HEK293 (cell line): ENCODE data around the gene CD69.

ENCODE experiments used
- CTCF ChIA-PET: fragments of 350-600 bp; formaldehyde crosslinking; extraction: SDS; loops from one replicate; lab custom pipeline; 2021; ENCODE audit warnings: antibody characterized with exemption; lab: Yijun Ruan, JAX
- POLR2A ChIA-PET: fragments of 300-600 bp; formaldehyde crosslinking; extraction: SDS; loops from one replicate; lab custom pipeline; 2020; ENCODE audit warnings: antibody characterized with exemption, inconsistent platforms; lab: Yijun Ruan, JAX
- H3K27ac ChIP-seq: fragments of 200-500 bp; sonication (Bioruptor generic); 2 replicates; pipeline ENCODE4 v1.5.1; 2014; ENCODE audit warnings: low read depth, low read length, control low read depth, inconsistent platforms; ENCODE audit errors: extremely low read depth
- H3K36me3 ChIP-seq, 2 experiments: fragments of 200-500 bp in 1 of 2; sonication (Bioruptor generic) in 1 of 2; 1 replicate in 1 of 2; 2 replicates in 1 of 2; pipeline ENCODE4 v1.5.1; 2014 to 2017; ENCODE audit warnings: inconsistent platforms in 2 of 2, low read length in 2 of 2; ENCODE audit not compliant: control insufficient read depth in 2 of 2, insufficient read depth in 1 of 2
- H3K4me1 ChIP-seq: fragments of 200-500 bp; sonication (Bioruptor generic); 2 replicates; pipeline ENCODE4 v1.5.1; 2014; ENCODE audit warnings: mild to moderate bottlenecking, low read length, inconsistent platforms; ENCODE audit not compliant: control insufficient read depth, insufficient read depth
- H3K4me3 ChIP-seq: 2 replicates; pipeline ENCODE4 v1.5.1; 2011; ENCODE audit warnings: low read depth, mild to moderate bottlenecking, control low read depth, low read length, moderate library complexity
- H3K9me3 ChIP-seq: fragments of 200-500 bp; sonication (Bioruptor generic); 2 replicates; pipeline ENCODE4 v1.5.1; 2014; ENCODE audit warnings: low read depth, low read length, inconsistent platforms; ENCODE audit not compliant: control insufficient read depth, insufficient read depth
- GLIS1 ChIP-seq: fragments of 450-650 bp; formaldehyde crosslinking; IDR thresholded peaks from 2 replicates; pipeline ENCODE4 v1.5.1; 2016; ENCODE audit warnings: missing biosample characterization, missing genetic modification characterization
- IKZF3 ChIP-seq: fragments of 450-650 bp; IDR thresholded peaks from 2 replicates; pipeline ENCODE4 v1.5.0; 2018; ENCODE audit warnings: missing biosample characterization, mild to moderate bottlenecking, missing genetic modification characterization, moderate library complexity
- KLF1 ChIP-seq: fragments of 450-650 bp; formaldehyde crosslinking; IDR thresholded peaks from 2 replicates; pipeline ENCODE4 v1.5.1; 2016; ENCODE audit warnings: missing biosample characterization, missing genetic modification characterization
- KLF9 ChIP-seq: fragments of 450-650 bp; formaldehyde crosslinking; IDR thresholded peaks from 2 replicates; pipeline ENCODE4 v1.5.1; 2016; ENCODE audit warnings: missing biosample characterization, missing genetic modification characterization, low read depth
- MEIS1 ChIP-seq: sonication (generic); formaldehyde crosslinking; IDR thresholded peaks from 2 replicates; pipeline ENCODE4 v1.8.1; 2022; ENCODE audit warnings: missing genetic modification reagents, mild to moderate bottlenecking, borderline replicate concordance
- PBX3 ChIP-seq: sonication (generic); formaldehyde crosslinking; IDR thresholded peaks from 2 replicates; pipeline ENCODE4 v1.8.1; 2022; ENCODE audit warnings: mild to moderate bottlenecking, moderate library complexity, missing genetic modification reagents
- SALL2 ChIP-seq: fragments of 450-650 bp; formaldehyde crosslinking; IDR thresholded peaks from 2 replicates; pipeline ENCODE4 v1.5.0; 2017; ENCODE audit warnings: missing biosample characterization, mild to moderate bottlenecking, missing genetic modification characterization, borderline replicate concordance
- SP7 ChIP-seq: fragments of 450-650 bp; formaldehyde crosslinking; IDR thresholded peaks from 2 replicates; pipeline ENCODE4 v1.5.1; 2016; ENCODE audit warnings: missing biosample characterization, missing genetic modification characterization
- ZFHX2 ChIP-seq: fragments of 450-650 bp; formaldehyde crosslinking; conservative IDR thresholded peaks from 2 replicates; pipeline ENCODE4 v1.5.1; 2016; ENCODE audit warnings: missing biosample characterization, missing genetic modification characterization
- ZNF146 ChIP-seq: fragments of 450-650 bp; formaldehyde crosslinking; IDR thresholded peaks from 2 replicates; pipeline ENCODE4 v1.5.1; 2016; ENCODE audit warnings: missing biosample characterization, missing genetic modification characterization
- ZNF2 ChIP-seq: fragments of 450-650 bp; formaldehyde crosslinking; IDR thresholded peaks from 2 replicates; pipeline ENCODE4 v1.5.1; 2016; ENCODE audit warnings: missing biosample characterization, missing genetic modification characterization
- ZNF248 ChIP-seq: fragments of 450-650 bp; formaldehyde crosslinking; IDR thresholded peaks from 2 replicates; pipeline ENCODE4 v1.5.1; 2017; ENCODE audit warnings: missing biosample characterization, missing genetic modification characterization
- ZNF324 ChIP-seq: fragments of 450-650 bp; formaldehyde crosslinking; IDR thresholded peaks from 2 replicates; pipeline ENCODE4 v1.5.1; 2016; ENCODE audit warnings: missing biosample characterization, missing genetic modification characterization
- ZNF335 ChIP-seq: fragments of 450-650 bp; formaldehyde crosslinking; conservative IDR thresholded peaks from 2 replicates; pipeline ENCODE4 v1.5.1; 2016; ENCODE audit warnings: missing biosample characterization, missing genetic modification characterization
- ZNF426 ChIP-seq: fragments of 450-650 bp; formaldehyde crosslinking; IDR thresholded peaks from 2 replicates; pipeline ENCODE4 v1.5.1; 2017; ENCODE audit warnings: missing biosample characterization, missing genetic modification characterization, mild to moderate bottlenecking, inconsistent platforms, moderate library complexity
- ZNF488 ChIP-seq: fragments of 450-650 bp; formaldehyde crosslinking; IDR thresholded peaks from 2 replicates; pipeline ENCODE4 v1.5.1; 2016; ENCODE audit warnings: missing biosample characterization, missing genetic modification characterization
- ZNF521 ChIP-seq: fragments of 450-650 bp; formaldehyde crosslinking; IDR thresholded peaks from 2 replicates; pipeline ENCODE4 v1.5.1; 2017; ENCODE audit warnings: missing biosample characterization, mild to moderate bottlenecking, missing genetic modification characterization
- ZNF555 ChIP-seq: fragments of 450-650 bp; formaldehyde crosslinking; conservative IDR thresholded peaks from 2 replicates; pipeline ENCODE4 v1.5.1; 2017; ENCODE audit warnings: missing biosample characterization, mild to moderate bottlenecking, missing genetic modification characterization, inconsistent platforms
- ZNF571 ChIP-seq: fragments of 450-650 bp; formaldehyde crosslinking; IDR thresholded peaks from 2 replicates; pipeline ENCODE4 v1.5.0; 2017; ENCODE audit warnings: missing biosample characterization, missing genetic modification characterization
- ZNF580 ChIP-seq: fragments of 450-650 bp; formaldehyde crosslinking; IDR thresholded peaks from 2 replicates; pipeline ENCODE4 v1.5.1; 2016; ENCODE audit warnings: missing biosample characterization, missing genetic modification characterization
- ZNF600 ChIP-seq: fragments of 450-650 bp; formaldehyde crosslinking; IDR thresholded peaks from 2 replicates; pipeline ENCODE4 v1.5.1; 2016; ENCODE audit warnings: missing biosample characterization, missing genetic modification characterization
- ZNF610 ChIP-seq: fragments of 450-650 bp; formaldehyde crosslinking; IDR thresholded peaks from 2 replicates; pipeline ENCODE4 v1.5.1; 2016; ENCODE audit warnings: missing biosample characterization, missing genetic modification characterization, borderline replicate concordance
- ZNF624 ChIP-seq: fragments of 450-650 bp; formaldehyde crosslinking; IDR thresholded peaks from 2 replicates; pipeline ENCODE4 v1.5.1; 2017; ENCODE audit warnings: missing biosample characterization, missing genetic modification characterization
- ZNF629 ChIP-seq: fragments of 450-650 bp; formaldehyde crosslinking; IDR thresholded peaks from 2 replicates; pipeline ENCODE4 v1.5.1; 2017; ENCODE audit warnings: missing biosample characterization, missing genetic modification characterization
- ZNF639 ChIP-seq: fragments of 450-650 bp; formaldehyde crosslinking; IDR thresholded peaks from 2 replicates; pipeline ENCODE4 v1.5.1; 2016; ENCODE audit warnings: missing biosample characterization, missing genetic modification characterization
- ZNF645 ChIP-seq: fragments of 450-650 bp; formaldehyde crosslinking; IDR thresholded peaks from 2 replicates; pipeline ENCODE4; 2016; ENCODE audit warnings: missing biosample characterization, missing genetic modification characterization
- ZNF707 ChIP-seq: fragments of 450-650 bp; formaldehyde crosslinking; IDR thresholded peaks from 2 replicates; pipeline ENCODE4 v1.5.1; 2016; ENCODE audit warnings: missing biosample characterization, missing genetic modification characterization
- ZNF777 ChIP-seq: fragments of 450-650 bp; formaldehyde crosslinking; IDR thresholded peaks from 2 replicates; pipeline ENCODE4 v1.5.1; 2017; ENCODE audit warnings: missing biosample characterization, missing genetic modification characterization, borderline replicate concordance
- ZSCAN30 ChIP-seq: fragments of 450-650 bp; IDR thresholded peaks from 2 replicates; pipeline ENCODE4 v1.5.1; 2018; ENCODE audit warnings: missing biosample characterization, mild to moderate bottlenecking, missing genetic modification characterization, moderate library complexity
- ZSCAN4 ChIP-seq: fragments of 450-650 bp; formaldehyde crosslinking; IDR thresholded peaks from 2 replicates; pipeline ENCODE4 v1.5.1; 2017; ENCODE audit warnings: missing biosample characterization, missing genetic modification characterization

CD69 gene

GRCh38 chr12:9756170-9756569, 4.5 kb downstream of the CD69 start:
- TF ChIP-seq ZNF324 (tag by site-specific recombination) (no peak), GLIS1 (tag by site-specific recombination) (no peak), ZNF555 (no peak), SP7 (no peak), ZNF248 (tag by site-specific recombination) (no peak), ZSCAN4 (no peak), IKZF3 (tag by site-specific recombination) (no peak), ZNF645 (no peak), ZNF624 (tag by site-specific recombination) (no peak), SALL2 (tag by site-specific recombination) (no peak), ZNF2 (tag by site-specific recombination) (no peak), ZNF639 (tag by site-specific recombination) (no peak), PBX3 (CRISPR knock-in tag) (no peak), ZNF777 (tag by site-specific recombination) (no peak), ZNF571 (tag by site-specific recombination) (no peak), ZFHX2 (no peak), ZNF426 (tag by site-specific recombination) (no peak), ZNF146 (tag by site-specific recombination) (no peak), ZNF580 (tag by site-specific recombination) (no peak), ZSCAN30 (no peak)
- CTCF ChIA-PET = interaction anchor here (1.0 to 1.2 kb wide), 2 partner anchors 13 to 57 kb away, joined by 4 to 6 read pairs; no protein-coding TSS in a partner anchor
- Histone ChIP-seq H3K27ac (no peak overlapping the region), H3K4me1 (no peaks in the 10 kb centered on the region), H3K4me3 (no peak overlapping the region), H3K9me3 (no peaks in the 10 kb centered on the region), H3K36me3 (no peaks in the 10 kb centered on the region)
- POLR2A ChIA-PET = no interaction called here

- CTCF ChIA-PET = interaction anchor here (0.5 to 1.2 kb wide), 4 partner anchors 13 to 102 kb away, joined by 4 to 6 read pairs (median 4); no protein-coding TSS in a partner anchor
- Histone ChIP-seq H3K4me1 (no peaks in the 10 kb centered on the region), H3K4me3 (no peak overlapping the region), H3K9me3 (no peaks in the 10 kb centered on the region), H3K27ac (no peak overlapping the region), H3K36me3 (no peaks in the 10 kb centered on the region)
- POLR2A ChIA-PET = no interaction called here
- TF ChIP-seq MEIS1 = no peak
- TF ChIP-seq ZNF629 = no peak
- no peak for TF ChIP-seq ZNF488
- no peak for TF ChIP-seq ZNF521
- TF ChIP-seq ZNF335 (tag by site-specific recombination) = no peak
- TF ChIP-seq KLF1 = no peak
- TF ChIP-seq ZNF600 (tag by site-specific recombination) = no peak
- no peak for TF ChIP-seq ZNF707 (tag by site-specific recombination)
- TF ChIP-seq ZNF610 (tag by site-specific recombination) = no peak
- TF ChIP-seq KLF9 = no peak
Measured at GRCh38 chr12:9755567-9755966, 5.1 kb downstream of the CD69 start.
